Measurements from ENCODE around the gene TBCD. TPM values are rescaled to one million over a fixed set of nuclear protein-coding genes. Genes with fewer than 3 reads are reported as not detected.

Gene TBCD
- total RNA-seq, 4 donors from 2014 or later = 49.7 to 119 (median 71.5) TPM

GRCh38 chr17:82754297-82755208 is 2.7 kb downstream of the TBCD start:
- Histone ChIP-seq H3K27me3 (no peaks in the 10 kb centered on the region), H3K36me3 (no peaks in the 10 kb centered on the region), H3K4me1 (peaks cover 39% of the 10 kb centered on the region), H3K9me3 (no peaks in the 10 kb centered on the region), H3K4me3 (peak overlapping the region; percentile 22), H3K27ac (peak overlapping the region; percentile 9)
- DNase-seq (ENCODE audit: low spot score in 2 of 2) = no peak
- TF ChIP-seq POLR2AphosphoS5 (IDR thresholded peaks at IDR 0.05) = no peak
- no peak for TF ChIP-seq POLR2A (IDR thresholded peaks at IDR 0.05)
- no peak for TF ChIP-seq CTCF (IDR thresholded peaks at IDR 0.05)
- 46% methylated on average over 19 of the region's 19 CpGs for WGBS

- no peak overlapping the region for H3K4me3 ChIP-seq
- H3K36me3 ChIP-seq = no peaks in the 10 kb centered on the region
- TF ChIP-seq CTCF (IDR thresholded peaks at IDR 0.05) = no peak
- TF ChIP-seq POLR2AphosphoS5 (IDR thresholded peaks at IDR 0.05) = no peak
- no peak for TF ChIP-seq EP300 (IDR thresholded peaks at IDR 0.05)
- no peak for TF ChIP-seq POLR2A (IDR thresholded peaks at IDR 0.05)
- H3K9me3 ChIP-seq = no peaks in the 10 kb centered on the region
- DNase-seq (ENCODE audit: low spot score in 2 of 2) = no peak
- WGBS = 63% methylated on average over 7 of the region's 7 CpGs
- peaks cover 37% of the 10 kb centered on the region for H3K4me1 ChIP-seq
- no peak overlapping the region for H3K27ac ChIP-seq
- no peaks in the 10 kb centered on the region for H3K27me3 ChIP-seq
Observed at GRCh38 chr17:82756166-82756565, 4.3 kb downstream of the TBCD start.

GRCh38 chr17:82765371-82765770 is 13.5 kb downstream of the TBCD start:
- H3K27me3 ChIP-seq = no peaks in the 10 kb centered on the region
- no peaks in the 10 kb centered on the region for H3K9me3 ChIP-seq
- WGBS = 71% methylated on average over 13 of the region's 13 CpGs
- no peak overlapping the region for H3K27ac ChIP-seq
- no peak for DNase-seq (ENCODE audit: low spot score in 2 of 2)
- H3K4me1 ChIP-seq = peaks cover 3% of the 10 kb centered on the region
- TF ChIP-seq POLR2AphosphoS5 (IDR thresholded peaks at IDR 0.05) (no peak), POLR2A (IDR thresholded peaks at IDR 0.05) (no peak), EP300 (IDR thresholded peaks at IDR 0.05) (no peak), CTCF (IDR thresholded peaks at IDR 0.05) (no peak)
- H3K4me3 ChIP-seq = no peak overlapping the region
- H3K36me3 ChIP-seq = peaks cover 35% of the 10 kb centered on the region

- no peak for DNase-seq (ENCODE audit: low spot score in 2 of 2)
Observed at GRCh38 chr17:82767041-82767754, 15.3 kb downstream of the TBCD start.

More at GRCh38 chr17:82767041-82767754, 15.3 kb downstream of the TBCD start:
- no peak overlapping the region for H3K27ac ChIP-seq
- no peaks in the 10 kb centered on the region for H3K27me3 ChIP-seq
- 69% methylated on average over 17 of the region's 24 CpGs for WGBS
- H3K9me3 ChIP-seq = no peaks in the 10 kb centered on the region
- TF ChIP-seq POLR2A (IDR thresholded peaks at IDR 0.05) (no peak), CTCF (IDR thresholded peaks at IDR 0.05) (peak in 1 of 2 donors; percentile 50), EP300 (IDR thresholded peaks at IDR 0.05) (no peak), POLR2AphosphoS5 (IDR thresholded peaks at IDR 0.05) (no peak)
- peaks cover 41% of the 10 kb centered on the region for H3K36me3 ChIP-seq
- peaks cover 7% of the 10 kb centered on the region for H3K4me1 ChIP-seq
- H3K4me3 ChIP-seq = no peak overlapping the region
